ENCODE data around the gene LCN10. TPM values are rescaled to one million over a fixed set of nuclear protein-coding genes. Genes with fewer than 3 reads are reported as not detected.

Gene LCN10
- total and polyA plus RNA-seq, 9 of the 15 experiments (the other 6 are each of a cell fraction or from before 2014, with no cell fraction given): 0.10 to 0.21 (median 0.14) TPM; not detected in 6

DNA sequence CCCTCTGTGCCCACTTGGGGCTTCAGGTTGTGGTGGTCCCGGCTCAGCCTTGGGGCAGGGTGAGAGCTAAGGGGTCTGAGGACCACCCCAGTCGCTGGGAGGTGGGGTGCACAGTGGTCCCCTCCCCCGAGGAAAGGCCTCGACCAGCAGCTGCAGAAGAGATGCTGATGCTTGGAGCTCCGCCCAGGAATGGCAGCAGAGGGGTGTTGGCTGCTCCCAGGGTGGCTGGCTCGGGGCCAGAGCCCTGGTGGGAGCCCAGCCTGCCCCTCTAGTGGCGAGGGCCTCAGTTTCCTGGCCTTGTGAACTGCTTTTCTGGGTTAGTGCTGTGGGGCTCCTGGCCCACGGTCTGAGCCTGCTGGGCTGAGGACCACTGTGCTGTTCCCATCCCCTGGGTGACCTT is 29.2 kb downstream of the LCN10 start:
- FAIRE-seq: no peak
- Histone ChIP-seq H4K20me1 (replicated peaks; ENCODE audit: control insufficient read depth, insufficient read depth, low read length) (no peaks in the 10 kb centered on the region), H3K4me2 (ENCODE audit: insufficient read depth, low read length) (peak overlapping the region; percentile 48), H3K9me3 (replicated peaks; ENCODE audit: control insufficient read depth, insufficient read depth, low read depth, low read length) (no peaks in the 10 kb centered on the region), H3K79me2 (ENCODE audit: control insufficient read depth, insufficient read depth, low read length) (peaks cover 12% of the 10 kb centered on the region), H3K27me3 (ENCODE audit: control insufficient read depth in 2 of 2, insufficient read depth in 2 of 2, low read length in 2 of 2) (no peaks in the 10 kb centered on the region), H3K9me1 (ENCODE audit: control insufficient read depth, insufficient read depth, low read length) (no peaks in the 10 kb centered on the region), H3K4me1 (replicated peaks in 1 of 2; ENCODE audit: control insufficient read depth in 2 of 2, insufficient read depth in 2 of 2, low read length in 2 of 2) (peaks cover 10 to 69% of the 10 kb centered on the region in 2 experiments; a peak in 4 of 5 replicates), H2AFZ (ENCODE audit: low read depth, low read length) (no peak overlapping the region), H3K36me3 (ENCODE audit: control insufficient read depth, insufficient read depth, low read length) (peaks cover 4% of the 10 kb centered on the region; the same call in 1 of the 3 replicates), H3K9ac (ENCODE audit: insufficient read depth in 1 of 2, low read depth in 2 of 2, low read length in 2 of 2) (peak overlapping the region in 1 of 2 experiments; percentile 94; a peak in 2 of 4 replicates), H3K27ac (ENCODE audit: extremely low read depth, low read depth, low read length) (no peak overlapping the region), H3K4me3 (peak overlapping the region; percentile 63)
- DNase-seq (ENCODE audit: extremely low read depth in 1 of 4, low spot score in 3 of 4): peak in 1 of 4 experiments; percentile 63
- WGBS (ENCODE audit: insufficient coverage, low coverage, missing lambda C conversion rate): 59% methylated on average over 5 of the region's 8 CpGs
- intact Hi-C loops (cut with micrococcal nuclease): no loop called here
- ChIA-PET CTCF (ENCODE audit: low intra/inter-chr PET ratio) (no interaction called here), POLR2A (interaction anchor here (1.6 to 3.2 kb wide), 2 partner anchors 9 to 14 kb away, joined by 9 to 44 read pairs; no protein-coding TSS in a partner anchor)
- no peak for ATAC-seq
- in situ Hi-C loops (cut with MboI): no loop called here
- no TSS peak for BruUV-seq (replicated peaks)
- TF ChIP-seq SMAD1 (IDR thresholded peaks at IDR 0.05; ENCODE audit: low read depth, low read length, partially characterized antibody) (no peak), POLR2B (IDR thresholded peaks at IDR 0.05; ENCODE audit: low read depth, partially characterized antibody) (no peak), STAG1 (CRISPR knock-in tag; IDR thresholded peaks at IDR 0.05; ENCODE audit: borderline replicate concordance) (no peak), E2F1 (CRISPR knock-in tag; IDR thresholded peaks at IDR 0.05) (no peak), POLR2G (IDR thresholded peaks at IDR 0.05; ENCODE audit: low read depth, low read length) (peak; percentile 2; the same call in 1 of the 2 replicates), ZBTB26 (CRISPR knock-in tag; IDR thresholded peaks at IDR 0.05) (no peak), ZNF124 (CRISPR knock-in tag; IDR thresholded peaks at IDR 0.05) (0 out of 2 replicates have a peak, but pooled peaks have one; percentile 26), JUNB (CRISPR knock-in tag; conservative IDR thresholded peaks at IDR 0.05) (no peak), NFIC (IDR thresholded peaks at IDR 0.05) (peak; percentile 79), ZBTB1 (CRISPR knock-in tag; IDR thresholded peaks at IDR 0.05; ENCODE audit: borderline replicate concordance, low read depth) (no peak), ZBTB33 (CRISPR knock-in tag; IDR thresholded peaks at IDR 0.05) (no peak), ZNF282 (CRISPR knock-in tag; IDR thresholded peaks at IDR 0.05) (0 out of 2 replicates have a peak, but pooled peaks have one; percentile 50), ZKSCAN1 (IDR thresholded peaks at IDR 0.05; ENCODE audit: low read depth, low read length) (no peak)
- TF ChIP-seq, protein P1, sequence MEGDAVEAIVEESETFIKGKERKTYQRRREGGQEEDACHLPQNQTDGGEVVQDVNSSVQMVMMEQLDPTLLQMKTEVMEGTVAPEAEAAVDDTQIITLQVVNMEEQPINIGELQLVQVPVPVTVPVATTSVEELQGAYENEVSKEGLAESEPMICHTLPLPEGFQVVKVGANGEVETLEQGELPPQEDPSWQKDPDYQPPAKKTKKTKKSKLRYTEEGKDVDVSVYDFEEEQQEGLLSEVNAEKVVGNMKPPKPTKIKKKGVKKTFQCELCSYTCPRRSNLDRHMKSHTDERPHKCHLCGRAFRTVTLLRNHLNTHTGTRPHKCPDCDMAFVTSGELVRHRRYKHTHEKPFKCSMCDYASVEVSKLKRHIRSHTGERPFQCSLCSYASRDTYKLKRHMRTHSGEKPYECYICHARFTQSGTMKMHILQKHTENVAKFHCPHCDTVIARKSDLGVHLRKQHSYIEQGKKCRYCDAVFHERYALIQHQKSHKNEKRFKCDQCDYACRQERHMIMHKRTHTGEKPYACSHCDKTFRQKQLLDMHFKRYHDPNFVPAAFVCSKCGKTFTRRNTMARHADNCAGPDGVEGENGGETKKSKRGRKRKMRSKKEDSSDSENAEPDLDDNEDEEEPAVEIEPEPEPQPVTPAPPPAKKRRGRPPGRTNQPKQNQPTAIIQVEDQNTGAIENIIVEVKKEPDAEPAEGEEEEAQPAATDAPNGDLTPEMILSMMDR (IDR thresholded peaks at IDR 0.05 in 2 of 3, conservative IDR thresholded peaks at IDR 0.05 in 1 of 3; ENCODE audit: insufficient read depth in 2 of 3, low read depth in 1 of 3, low read length in 3 of 3): no peak
- TF ChIP-seq, protein P2, sequence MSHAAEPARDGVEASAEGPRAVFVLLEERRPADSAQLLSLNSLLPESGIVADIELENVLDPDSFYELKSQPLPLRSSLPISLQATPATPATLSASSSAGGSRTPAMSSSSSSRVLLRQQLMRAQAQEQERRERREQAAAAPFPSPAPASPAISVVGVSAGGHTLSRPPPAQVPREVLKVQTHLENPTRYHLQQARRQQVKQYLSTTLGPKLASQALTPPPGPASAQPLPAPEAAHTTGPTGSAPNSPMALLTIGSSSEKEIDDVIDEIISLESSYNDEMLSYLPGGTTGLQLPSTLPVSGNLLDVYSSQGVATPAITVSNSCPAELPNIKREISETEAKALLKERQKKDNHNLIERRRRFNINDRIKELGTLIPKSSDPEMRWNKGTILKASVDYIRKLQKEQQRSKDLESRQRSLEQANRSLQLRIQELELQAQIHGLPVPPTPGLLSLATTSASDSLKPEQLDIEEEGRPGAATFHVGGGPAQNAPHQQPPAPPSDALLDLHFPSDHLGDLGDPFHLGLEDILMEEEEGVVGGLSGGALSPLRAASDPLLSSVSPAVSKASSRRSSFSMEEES (CRISPR knock-in tag; IDR thresholded peaks at IDR 0.05): no peak
